Skeletal muscle tissue (tissue), 4 donors: ENCODE data around the gene WDR46. TPM values are rescaled to one million over a fixed set of nuclear protein-coding genes. Genes with fewer than 3 reads are reported as not detected.
A peak's percentile ranks its signal among the peaks of the same experiment; 100 is the strongest.

Experiments used
- H3K27ac ChIP-seq: one replicate; pipeline ENCODE4 v1.7.0; 2013; ENCODE audit warnings: mild to moderate bottlenecking, low read depth, low read length, inconsistent platforms
- H3K27me3 ChIP-seq, 3 donors: one replicate each; pipeline ENCODE4 v1.7.0; 2013; ENCODE audit warnings: low read length in 3 of 3; ENCODE audit not compliant: control insufficient read depth in 3 of 3, insufficient read depth in 3 of 3
- H3K36me3 ChIP-seq, 3 donors: one replicate each; pipeline ENCODE4 v1.7.0; 2013; ENCODE audit warnings: low read length in 3 of 3; ENCODE audit not compliant: control insufficient read depth in 3 of 3, insufficient read depth in 3 of 3
- H3K4me1 ChIP-seq, 3 donors: one replicate each; pipeline ENCODE4 v1.7.0; 2013; ENCODE audit warnings: low read length in 3 of 3, mild to moderate bottlenecking in 3 of 3; ENCODE audit not compliant: control insufficient read depth in 3 of 3, insufficient read depth in 3 of 3
- H3K4me3 ChIP-seq, 3 donors: one replicate each; pipeline ENCODE4 v1.7.0; 2013; ENCODE audit warnings: low read length in 3 of 3
- H3K9ac ChIP-seq, 3 donors: one replicate each; pipeline ENCODE4 v1.7.0; 2013; ENCODE audit warnings: low read length in 3 of 3, mild to moderate bottlenecking in 3 of 3, moderate library complexity in 2 of 3, low read depth in 1 of 3
- H3K9me3 ChIP-seq, 3 donors: one replicate each; pipeline ENCODE4 v1.7.0; 2013; ENCODE audit warnings: low read length in 3 of 3; ENCODE audit not compliant: control insufficient read depth in 3 of 3
- total RNA-seq: library from RNA; depleted of rRNA; stranded (reverse); fragments of >200 nt; gene quantifications from one replicate; pipeline ENCODE4 v1.2.3, GENCODE V29; 2014
- donor health status: Osteomylitis.

The WDR46 gene
- total RNA-seq, 1 donor from 2014 or later = 67.3 TPM

DNA sequence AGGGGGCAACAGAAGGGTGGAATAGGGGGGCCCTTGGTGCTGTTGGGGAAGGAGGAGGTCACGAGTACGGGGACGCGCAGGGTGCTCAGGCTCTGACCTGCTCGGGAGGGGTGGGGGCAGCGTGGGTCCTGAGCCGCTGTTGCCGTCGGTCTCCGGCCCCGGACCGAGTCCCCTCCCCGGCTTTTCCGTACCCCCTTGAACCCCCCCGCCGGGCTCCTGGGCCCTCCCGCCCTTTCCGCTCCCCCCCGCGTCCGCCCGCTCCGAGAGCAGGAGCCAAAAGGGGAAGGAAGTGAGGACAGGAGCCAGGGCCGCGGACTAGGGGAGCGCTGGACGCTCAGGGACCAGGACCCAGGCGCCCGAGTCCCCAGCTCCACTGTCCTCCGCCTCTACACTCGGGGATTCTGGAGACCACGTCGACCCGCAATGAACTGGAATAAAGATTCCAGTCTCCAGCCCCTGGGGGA, 9.8 kb upstream of the WDR46 start, which contains the start of gene RGL2:
Gene RGL2, minus strand, starts transcription at position 170 of the 464 bp plus-strand sequence. CDS start 332 bp downstream, outside the sequence.
- no peaks in the 10 kb centered on the region for H3K9me3 ChIP-seq
- peak within 1 kb of the TSS; percentile 88 to 99 (median 98) for H3K4me3 ChIP-seq
- H3K27ac ChIP-seq = peak within 1 kb of the TSS; percentile 97
- peak within 1 kb of the TSS; percentile 84 to 98 (median 98) for H3K9ac ChIP-seq
- peaks cover 25 to 30% (median 29%) of the 10 kb centered on the region in 3 donors for H3K36me3 ChIP-seq
- H3K27me3 ChIP-seq = no peaks in the 10 kb centered on the region
- peaks cover 16 to 25% (median 17%) of the 10 kb centered on the region in 3 donors for H3K4me1 ChIP-seq

DNA sequence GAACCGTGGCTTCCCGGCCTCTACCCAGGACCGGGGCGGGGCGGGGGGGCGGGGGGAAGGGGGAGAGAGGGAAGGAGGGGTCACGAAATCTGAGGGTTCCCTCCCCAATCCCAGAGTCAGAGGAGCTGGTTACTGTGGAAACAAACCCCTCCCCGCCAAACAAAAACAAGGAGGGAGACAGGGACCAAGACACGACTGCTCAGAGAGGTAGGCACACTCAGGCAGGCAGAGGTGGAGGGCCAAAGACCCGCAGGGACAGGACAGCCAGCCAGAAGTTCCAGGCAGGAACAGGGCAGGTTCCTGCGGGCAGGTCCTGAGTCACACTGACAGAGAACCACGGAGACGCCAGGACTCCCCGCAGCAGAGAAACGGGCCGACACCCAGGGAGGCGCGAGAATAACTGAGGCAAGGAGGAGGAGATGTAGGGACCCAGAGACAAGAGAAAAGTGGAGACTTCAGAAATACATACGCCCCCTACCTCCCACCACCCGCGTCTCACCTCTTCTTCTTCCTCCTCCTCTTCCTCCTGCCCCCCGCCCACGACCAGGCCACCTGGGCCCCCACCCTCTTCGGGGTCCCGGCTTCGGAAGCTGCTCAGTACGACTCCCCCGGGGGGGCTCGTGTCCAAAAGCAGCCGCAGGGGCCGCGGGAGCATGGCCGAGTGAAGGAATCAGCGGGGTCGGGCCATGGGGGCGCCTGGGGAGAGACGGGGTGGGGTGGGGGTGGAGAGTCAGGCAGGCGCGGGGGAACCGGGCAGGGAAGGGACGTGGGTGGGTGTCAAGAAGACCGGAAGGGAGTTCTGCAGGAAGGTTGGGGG, 9.1 kb upstream of the WDR46 start:
- Histone ChIP-seq H3K36me3 (peaks cover 29 to 36% (median 33%) of the 10 kb centered on the region in 3 donors), H3K9ac (peak overlapping the region; percentile 75 to 98 (median 98)), H3K4me1 (peaks cover 16 to 25% (median 17%) of the 10 kb centered on the region in 3 donors), H3K27ac (peak overlapping the region; percentile 97), H3K4me3 (peak overlapping the region; percentile 88 to 99 (median 98)), H3K9me3 (no peaks in the 10 kb centered on the region), H3K27me3 (no peaks in the 10 kb centered on the region)

DNA sequence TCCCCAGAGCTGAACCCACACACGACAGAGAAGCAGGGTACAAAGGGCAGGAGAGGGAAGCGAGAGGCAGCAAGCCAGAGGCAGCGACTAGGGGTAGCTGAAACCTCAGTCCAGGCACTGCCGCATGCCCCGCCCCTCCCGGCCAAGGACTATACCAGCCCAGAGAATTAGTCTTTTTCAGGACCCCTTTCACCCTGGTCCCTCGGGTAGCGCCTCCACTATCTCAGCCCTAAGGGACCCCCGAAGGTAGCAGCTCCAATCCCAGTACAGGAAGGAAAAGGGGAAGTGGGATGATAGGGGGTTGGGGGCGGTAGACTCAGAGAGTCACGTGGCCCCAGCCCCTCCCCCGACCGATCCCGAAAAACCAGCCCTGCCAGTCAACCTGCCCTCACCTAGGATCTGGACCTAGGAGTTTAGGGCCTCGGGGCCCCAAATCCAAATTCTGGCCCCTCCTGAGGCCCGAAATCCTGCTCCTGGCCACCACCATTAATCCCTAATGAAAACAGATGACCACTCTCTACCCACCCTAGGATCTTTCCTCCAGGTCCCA, 8.4 kb upstream of the WDR46 start:
- no peaks in the 10 kb centered on the region for H3K9me3 ChIP-seq
- peak overlapping the region; percentile 52 to 98 (median 54) for H3K4me3 ChIP-seq
- peaks cover 36 to 43% (median 37%) of the 10 kb centered on the region in 3 donors for H3K36me3 ChIP-seq
- H3K4me1 ChIP-seq = peaks cover 16 to 25% (median 17%) of the 10 kb centered on the region in 3 donors
- peak overlapping the region; percentile 97 for H3K27ac ChIP-seq
- peak overlapping the region; percentile 43 to 76 (median 62) for H3K9ac ChIP-seq
- H3K27me3 ChIP-seq = no peaks in the 10 kb centered on the region

DNA sequence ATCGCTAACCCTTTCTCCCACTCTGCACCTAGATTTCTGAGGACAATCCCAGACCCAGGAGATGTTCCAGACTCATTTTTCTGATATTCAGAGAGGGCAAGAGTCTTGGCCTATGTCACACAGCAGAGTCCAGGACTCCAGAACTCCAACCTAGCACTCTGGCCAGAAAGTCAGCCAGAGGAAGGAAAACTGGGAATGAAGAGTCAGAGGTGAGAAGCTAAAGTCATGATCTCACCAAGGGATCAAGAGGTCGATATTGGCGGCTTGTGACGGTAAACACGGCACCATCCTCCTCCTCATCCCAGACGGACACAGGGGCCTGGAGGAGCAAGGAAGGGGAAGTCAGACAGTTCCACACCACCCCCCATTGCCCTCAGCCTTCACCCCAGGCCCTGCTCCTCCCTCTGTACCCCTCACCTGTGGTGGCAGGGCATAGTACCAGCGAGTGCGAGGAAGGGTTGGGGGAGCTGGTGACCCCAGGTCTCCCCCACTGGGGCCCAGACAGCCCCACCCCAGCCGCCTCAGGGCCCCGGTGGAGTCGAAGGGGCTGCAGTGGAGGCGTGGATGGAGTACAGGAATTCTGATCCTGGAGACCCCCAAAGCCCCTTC, 7.9 kb upstream of the WDR46 start:
- H3K36me3 ChIP-seq = peaks cover 41 to 49% (median 43%) of the 10 kb centered on the region in 3 donors
- H3K9ac ChIP-seq = peak overlapping the region in 2 of 3 donors; percentile 62 to 76
- peaks cover 16 to 25% (median 17%) of the 10 kb centered on the region in 3 donors for H3K4me1 ChIP-seq

DNA sequence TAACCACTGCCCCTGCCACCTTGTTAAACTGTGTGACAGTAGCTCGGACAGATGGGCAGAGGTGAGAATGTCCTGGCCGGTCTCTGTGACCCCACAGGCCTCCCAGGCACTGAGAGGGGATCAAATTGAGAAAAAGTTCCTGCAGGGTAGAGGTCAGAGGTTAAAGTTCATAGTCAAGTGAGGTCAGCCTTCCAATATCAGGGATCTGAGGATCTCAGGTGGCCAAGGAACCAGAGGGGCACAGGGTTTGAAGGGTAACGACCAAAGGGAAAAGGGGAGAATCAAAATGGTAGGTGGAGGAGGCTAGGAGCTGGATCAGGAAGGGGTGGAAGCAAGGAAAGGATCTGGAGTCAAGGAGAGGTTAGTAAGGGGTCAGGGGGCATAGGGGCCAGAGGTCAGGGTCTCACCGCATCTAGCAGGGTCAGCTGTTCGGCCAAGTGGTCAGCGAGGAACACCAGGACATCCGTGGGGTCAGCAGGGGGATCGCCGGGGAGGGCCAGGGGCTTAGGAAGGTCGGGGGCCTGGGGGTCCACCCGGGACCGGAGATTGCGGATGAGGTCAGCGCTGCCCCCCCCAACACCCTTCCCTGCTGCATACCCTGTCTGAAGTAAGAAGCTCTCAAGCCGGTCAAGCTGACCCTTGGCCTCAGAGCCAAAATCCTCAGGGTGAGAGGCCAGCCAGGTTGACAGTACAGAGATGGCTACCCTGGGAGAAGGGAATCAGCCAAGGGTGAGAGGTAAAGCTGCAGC, 6.8 kb upstream of the WDR46 start:
- Histone ChIP-seq H3K27me3 (no peaks in the 10 kb centered on the region), H3K36me3 (peaks cover 52 to 53% (median 53%) of the 10 kb centered on the region in 3 donors), H3K4me3 (no peak overlapping the region), H3K27ac (no peak overlapping the region), H3K4me1 (peaks cover 16 to 25% (median 17%) of the 10 kb centered on the region in 3 donors), H3K9ac (no peak overlapping the region), H3K9me3 (no peaks in the 10 kb centered on the region)

More for the DNA sequence above, 7.9 kb upstream of the WDR46 start:
- H3K4me3 ChIP-seq = peak overlapping the region; percentile 52 to 98 (median 54)
- no peaks in the 10 kb centered on the region for H3K9me3 ChIP-seq
- peak overlapping the region; percentile 97 for H3K27ac ChIP-seq
- H3K27me3 ChIP-seq = no peaks in the 10 kb centered on the region

DNA sequence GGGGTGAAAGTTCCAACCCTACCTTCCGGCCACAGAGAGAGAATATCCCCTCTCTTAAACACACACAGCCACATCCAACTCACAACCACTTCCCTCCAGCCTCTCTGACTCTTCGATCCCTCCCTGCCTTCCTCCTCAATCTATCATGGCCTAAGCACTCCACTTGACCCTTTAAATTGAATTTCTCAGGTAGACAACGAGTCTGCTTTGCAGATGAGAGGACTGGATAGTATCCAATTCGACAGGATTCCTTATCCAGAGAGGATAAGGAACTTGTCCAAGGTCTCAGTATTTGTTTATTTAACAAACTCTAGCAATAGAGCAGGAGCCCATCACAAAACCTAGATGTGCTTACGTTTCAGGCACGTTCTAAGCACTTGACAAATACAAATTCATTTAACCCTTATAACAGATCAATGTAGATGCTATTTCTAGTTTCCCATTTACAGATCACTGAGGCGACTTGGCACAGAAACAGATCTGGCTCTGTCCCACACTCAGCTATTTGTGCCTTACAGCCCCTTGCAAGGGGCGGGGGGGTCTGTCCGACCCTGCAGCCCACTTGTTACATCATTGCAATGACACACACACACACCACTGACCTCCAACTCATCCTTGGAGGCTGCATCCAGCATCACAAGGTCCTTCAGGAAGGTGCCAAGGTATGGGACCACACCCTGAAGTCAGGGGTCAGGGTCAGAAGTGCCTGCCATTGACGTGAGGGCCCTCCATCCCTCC, 5.2 kb upstream of the WDR46 start:
- Histone ChIP-seq H3K27ac (no peak overlapping the region), H3K4me1 (peaks cover 21 to 27% (median 22%) of the 10 kb centered on the region in 3 donors), H3K27me3 (no peaks in the 10 kb centered on the region), H3K4me3 (no peak overlapping the region), H3K36me3 (peaks cover 53% of the 10 kb centered on the region in 3 donors), H3K9ac (no peak overlapping the region), H3K9me3 (no peaks in the 10 kb centered on the region)

DNA sequence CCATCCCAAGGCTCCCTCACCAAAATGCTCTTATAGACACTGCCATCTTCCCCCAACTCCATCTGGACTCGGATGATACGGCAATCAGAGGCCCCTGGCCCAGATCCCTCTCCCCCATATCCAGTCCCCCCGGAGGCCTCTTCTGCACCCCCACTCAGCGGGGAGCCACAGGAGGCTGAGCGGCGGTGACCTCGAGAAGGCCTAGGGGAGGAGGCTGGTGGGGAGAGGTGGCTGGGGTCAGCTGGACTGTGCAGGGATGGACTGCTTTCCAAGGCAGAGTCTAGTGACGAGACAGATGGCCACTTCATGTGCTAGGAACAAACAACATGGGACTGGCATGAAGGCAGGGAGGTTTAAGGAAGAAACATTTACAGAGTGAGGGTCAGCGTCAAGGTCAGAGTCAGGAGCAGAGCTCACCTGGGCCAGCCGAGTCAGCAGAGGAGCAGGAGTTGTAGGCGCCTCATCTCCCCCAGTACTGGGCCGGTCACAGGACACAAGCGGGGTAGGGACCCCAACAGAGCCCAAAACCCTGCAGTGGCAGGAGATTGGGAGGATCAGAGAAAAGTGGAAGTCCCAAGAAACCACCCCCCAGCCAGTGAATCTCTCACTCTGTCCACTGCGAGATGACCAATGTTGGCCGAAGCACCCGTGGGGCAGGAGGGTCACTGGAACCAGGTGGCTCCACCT, 4.1 kb upstream of the WDR46 start:
- no peaks in the 10 kb centered on the region for H3K27me3 ChIP-seq
- no peak overlapping the region for H3K27ac ChIP-seq
- H3K9me3 ChIP-seq = no peaks in the 10 kb centered on the region
- no peak overlapping the region for H3K4me3 ChIP-seq
- peaks cover 25 to 35% (median 26%) of the 10 kb centered on the region in 3 donors for H3K4me1 ChIP-seq
- H3K36me3 ChIP-seq = peaks cover 53 to 54% (median 53%) of the 10 kb centered on the region in 3 donors
- H3K9ac ChIP-seq = no peak overlapping the region

DNA sequence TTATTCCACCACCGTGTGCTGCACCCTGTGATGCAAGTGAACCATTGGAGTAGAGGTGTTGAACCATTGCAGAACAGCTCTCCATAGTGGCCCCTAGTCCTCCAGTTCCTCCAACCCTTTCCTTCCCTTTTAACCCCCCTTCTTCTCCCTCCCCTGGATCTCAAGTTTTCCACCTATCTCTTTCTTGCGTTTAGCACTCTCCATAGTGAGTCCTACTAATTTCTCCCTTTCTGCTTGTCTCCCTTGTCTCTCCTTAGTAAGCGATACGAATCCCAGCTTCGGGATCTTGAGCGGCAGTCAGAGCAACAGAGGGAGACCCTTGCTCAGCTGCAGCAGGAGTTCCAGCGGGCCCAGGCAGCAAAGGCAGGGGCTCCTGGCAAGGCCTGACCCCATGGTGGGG, 1.4 kb upstream of the WDR46 start:
- Histone ChIP-seq H3K4me3 (peak overlapping the region; percentile 90 to 96 (median 95)), H3K36me3 (peaks cover 58 to 61% (median 60%) of the 10 kb centered on the region in 3 donors), H3K27me3 (no peaks in the 10 kb centered on the region), H3K4me1 (peaks cover 19 to 29% (median 23%) of the 10 kb centered on the region in 3 donors), H3K27ac (no peak overlapping the region), H3K9ac (peak overlapping the region; percentile 93 to 95 (median 93)), H3K9me3 (no peaks in the 10 kb centered on the region)
